Tibial nerve (tissue), 4 donors: ENCODE data around the gene CLEC16A.

Source experiments
- CTCF ChIP-seq, 5 experiments: fragments of 200-600 bp in 3 of 5; fragments of 450-650 bp in 2 of 5; sonication (generic) in 3 of 5; IDR thresholded peaks; one replicate each; pipeline ENCODE4 v1.5.1; 2016 to 2019; ENCODE audit warnings: antibody characterized with exemption in 5 of 5, mild to moderate bottlenecking in 3 of 5, moderate library complexity in 2 of 5
- EP300 ChIP-seq, 2 donors: sonication (generic); formaldehyde crosslinking; IDR thresholded peaks; one replicate each; pipeline ENCODE4 v1.6.1; 2017; ENCODE audit warnings: antibody characterized with exemption in 2 of 2, mild to moderate bottlenecking in 1 of 2
- POLR2A ChIP-seq, 2 donors: fragments of 450-650 bp; IDR thresholded peaks; one replicate each; pipeline ENCODE4 v1.6.1; 2017; ENCODE audit warnings: antibody characterized with exemption in 2 of 2, mild to moderate bottlenecking in 2 of 2, moderate library complexity in 2 of 2

GRCh38 chr16:10984509-10984908, 40.1 kb downstream of the CLEC16A start:
- TF ChIP-seq CTCF (IDR thresholded peaks at IDR 0.05) (no peak), POLR2A (IDR thresholded peaks at IDR 0.05) (no peak), EP300 (IDR thresholded peaks at IDR 0.05) (no peak)
